WTC11 (cell line): Measurements from ENCODE around the gene UGP2. TPM values are rescaled to one million over a fixed set of nuclear protein-coding genes. Genes with fewer than 3 reads are reported as not detected.

Source experiments
- ATAC-seq: fragments of 200-7000 bp; cut with Tn5 transposase; 2 replicates; pipeline ENCODE4 v1.10.0; 2021; ENCODE audit warnings: mild to moderate bottlenecking, moderate library complexity
- CTCF ChIA-PET: fragments of 300-600 bp; sonication (Branson Sonifier 250); formaldehyde crosslinking; loops from one replicate; lab custom pipeline; 2021; ENCODE audit warnings: antibody characterized with exemption; lab: Charles Lee
- POLR2A ChIA-PET: fragments of 350-600 bp; sonication (Branson Sonifier 250); formaldehyde crosslinking; loops from one replicate; lab custom pipeline; 2021; ENCODE audit warnings: antibody characterized with exemption; lab: Charles Lee
- DNase-seq: peaks from one replicate; pipeline ENCODE4 v3.0.0; 2021; ENCODE audit warnings: low spot score
- H3K27ac Mint-ChIP-seq: 2 replicates; pipeline ENCODE4 v1.8.0; 2021; ENCODE audit warnings: mixed read lengths
- H3K27me3 Mint-ChIP-seq: 2 replicates; pipeline ENCODE4 v1.8.0; 2021; ENCODE audit warnings: low read depth, mild to moderate bottlenecking, moderate library complexity, mixed read lengths
- H3K36me3 Mint-ChIP-seq: 2 replicates; pipeline ENCODE4 v1.8.0; 2021; ENCODE audit warnings: mixed read lengths
- H3K4me1 Mint-ChIP-seq: 2 replicates; pipeline ENCODE4 v1.8.0; 2022; ENCODE audit warnings: mixed read lengths
- H3K4me3 Mint-ChIP-seq: 2 replicates; pipeline ENCODE4 v1.8.0; 2021; ENCODE audit warnings: mild to moderate bottlenecking, moderate library complexity, mixed read lengths
- H3K9me3 Mint-ChIP-seq: 2 replicates; pipeline ENCODE4 v1.8.0; 2021; ENCODE audit warnings: mixed read lengths
- AFF4 ChIP-seq: sonication (generic); formaldehyde crosslinking; IDR thresholded peaks from 2 replicates; pipeline ENCODE4 v1.8.1; 2023; ENCODE audit warnings: mild to moderate bottlenecking, missing genetic modification reagents, borderline replicate concordance
- ATF6 ChIP-seq: sonication (generic); formaldehyde crosslinking; IDR thresholded peaks from 2 replicates; pipeline ENCODE4 v1.8.1; 2023; ENCODE audit warnings: mild to moderate bottlenecking, missing genetic modification reagents
- CTCF ChIP-seq: fragments of 200-600 bp; IDR thresholded peaks from 2 replicates; pipeline ENCODE4 v1.8.0; 2022; ENCODE audit warnings: antibody characterized with exemption
- GTF2I ChIP-seq: fragments of 250-450 bp; sonication (Bioruptor Pico); conservative IDR thresholded peaks from 2 replicates; pipeline ENCODE4 v1.4.0; 2021; ENCODE audit warnings: mild to moderate bottlenecking
- MXD4 ChIP-seq: fragments of 250-450 bp; sonication (Bioruptor Pico); IDR thresholded peaks from 2 replicates; pipeline ENCODE4 v1.8.0; 2021; ENCODE audit warnings: mild to moderate bottlenecking, moderate library complexity, borderline replicate concordance
- MYBL2 ChIP-seq: sonication (generic); formaldehyde crosslinking; IDR thresholded peaks from 2 replicates; pipeline ENCODE4 v1.8.1; 2023; ENCODE audit warnings: mild to moderate bottlenecking, moderate library complexity, missing genetic modification reagents
- NFATC4 ChIP-seq: fragments of 250-450 bp; sonication (Bioruptor Pico); IDR thresholded peaks from 2 replicates; pipeline ENCODE4 v1.9.0; 2021; ENCODE audit warnings: mild to moderate bottlenecking
- NFYB ChIP-seq: sonication (generic); formaldehyde crosslinking; conservative IDR thresholded peaks from 2 replicates; pipeline ENCODE4 v1.8.0; 2022; ENCODE audit warnings: low read depth, missing genetic modification reagents
- USF2 ChIP-seq: sonication (generic); formaldehyde crosslinking; IDR thresholded peaks from 2 replicates; pipeline ENCODE4 v1.8.1; 2023; ENCODE audit warnings: mild to moderate bottlenecking, missing genetic modification reagents, moderate library complexity
- ZNF671 ChIP-seq: fragments of 250-450 bp; sonication (Bioruptor Pico); IDR thresholded peaks from 2 replicates; pipeline ENCODE4 v1.8.0; 2021; ENCODE audit warnings: mild to moderate bottlenecking
- total RNA-seq: library from RNA; stranded (reverse); gene quantifications from 3 replicates; pipeline ENCODE4 v1.2.3, GENCODE V29; 2021
- TF ChIP-seq, protein P1 (sequence below): fragments of 250-450 bp; sonication (Bioruptor Pico); IDR thresholded peaks from 2 replicates; pipeline ENCODE4 v1.9.0; 2021; ENCODE audit warnings: mild to moderate bottlenecking, borderline replicate concordance
- TF ChIP-seq, protein P2 (sequence below): sonication (generic); formaldehyde crosslinking; IDR thresholded peaks from 2 replicates; pipeline ENCODE4 v1.8.0; 2022; ENCODE audit warnings: mild to moderate bottlenecking, missing genetic modification reagents

UGP2 gene
- total RNA-seq, 1 experiment from 2014 or later = 543 TPM

- TF ChIP-seq, protein P1, sequence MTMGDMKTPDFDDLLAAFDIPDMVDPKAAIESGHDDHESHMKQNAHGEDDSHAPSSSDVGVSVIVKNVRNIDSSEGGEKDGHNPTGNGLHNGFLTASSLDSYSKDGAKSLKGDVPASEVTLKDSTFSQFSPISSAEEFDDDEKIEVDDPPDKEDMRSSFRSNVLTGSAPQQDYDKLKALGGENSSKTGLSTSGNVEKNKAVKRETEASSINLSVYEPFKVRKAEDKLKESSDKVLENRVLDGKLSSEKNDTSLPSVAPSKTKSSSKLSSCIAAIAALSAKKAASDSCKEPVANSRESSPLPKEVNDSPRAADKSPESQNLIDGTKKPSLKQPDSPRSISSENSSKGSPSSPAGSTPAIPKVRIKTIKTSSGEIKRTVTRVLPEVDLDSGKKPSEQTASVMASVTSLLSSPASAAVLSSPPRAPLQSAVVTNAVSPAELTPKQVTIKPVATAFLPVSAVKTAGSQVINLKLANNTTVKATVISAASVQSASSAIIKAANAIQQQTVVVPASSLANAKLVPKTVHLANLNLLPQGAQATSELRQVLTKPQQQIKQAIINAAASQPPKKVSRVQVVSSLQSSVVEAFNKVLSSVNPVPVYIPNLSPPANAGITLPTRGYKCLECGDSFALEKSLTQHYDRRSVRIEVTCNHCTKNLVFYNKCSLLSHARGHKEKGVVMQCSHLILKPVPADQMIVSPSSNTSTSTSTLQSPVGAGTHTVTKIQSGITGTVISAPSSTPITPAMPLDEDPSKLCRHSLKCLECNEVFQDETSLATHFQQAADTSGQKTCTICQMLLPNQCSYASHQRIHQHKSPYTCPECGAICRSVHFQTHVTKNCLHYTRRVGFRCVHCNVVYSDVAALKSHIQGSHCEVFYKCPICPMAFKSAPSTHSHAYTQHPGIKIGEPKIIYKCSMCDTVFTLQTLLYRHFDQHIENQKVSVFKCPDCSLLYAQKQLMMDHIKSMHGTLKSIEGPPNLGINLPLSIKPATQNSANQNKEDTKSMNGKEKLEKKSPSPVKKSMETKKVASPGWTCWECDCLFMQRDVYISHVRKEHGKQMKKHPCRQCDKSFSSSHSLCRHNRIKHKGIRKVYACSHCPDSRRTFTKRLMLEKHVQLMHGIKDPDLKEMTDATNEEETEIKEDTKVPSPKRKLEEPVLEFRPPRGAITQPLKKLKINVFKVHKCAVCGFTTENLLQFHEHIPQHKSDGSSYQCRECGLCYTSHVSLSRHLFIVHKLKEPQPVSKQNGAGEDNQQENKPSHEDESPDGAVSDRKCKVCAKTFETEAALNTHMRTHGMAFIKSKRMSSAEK (CRISPR knock-in tag) = peak; percentile 19; the same call in 1 of the 2 replicates
- TF ChIP-seq, protein P2, sequence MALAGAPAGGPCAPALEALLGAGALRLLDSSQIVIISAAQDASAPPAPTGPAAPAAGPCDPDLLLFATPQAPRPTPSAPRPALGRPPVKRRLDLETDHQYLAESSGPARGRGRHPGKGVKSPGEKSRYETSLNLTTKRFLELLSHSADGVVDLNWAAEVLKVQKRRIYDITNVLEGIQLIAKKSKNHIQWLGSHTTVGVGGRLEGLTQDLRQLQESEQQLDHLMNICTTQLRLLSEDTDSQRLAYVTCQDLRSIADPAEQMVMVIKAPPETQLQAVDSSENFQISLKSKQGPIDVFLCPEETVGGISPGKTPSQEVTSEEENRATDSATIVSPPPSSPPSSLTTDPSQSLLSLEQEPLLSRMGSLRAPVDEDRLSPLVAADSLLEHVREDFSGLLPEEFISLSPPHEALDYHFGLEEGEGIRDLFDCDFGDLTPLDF (CRISPR knock-in tag) = no peak
- no peak for TF ChIP-seq GTF2I
- TF ChIP-seq ZNF671 (CRISPR knock-in tag) = no peak
These were observed 52.5 kb downstream of the UGP2 start (continued) for GRCh38 chr2:63894167-63894566.

GRCh38 chr2:63898839-63899238 lies 57.1 kb downstream of the UGP2 start:
- Mint-ChIP-seq H3K27me3 (no peaks in the 10 kb centered on the region), H3K27ac (peak overlapping the region; percentile 57; the same call in 1 of the 2 replicates), H3K4me3 (no peak overlapping the region), H3K36me3 (peaks cover 40% of the 10 kb centered on the region), H3K9me3 (peaks cover 25% of the 10 kb centered on the region), H3K4me1 (no peaks in the 10 kb centered on the region; the same call in 1 of the 2 replicates)
- ATAC-seq (no peak), DNase-seq (no peak)
- ChIA-PET POLR2A (no interaction called here), CTCF (no interaction called here)
- TF ChIP-seq CTCF (no peak), AFF4 (CRISPR knock-in tag) (no peak), MYBL2 (CRISPR knock-in tag) (no peak), MXD4 (CRISPR knock-in tag) (no peak), NFYB (CRISPR knock-in tag) (no peak), USF2 (CRISPR knock-in tag) (no peak), NFATC4 (no peak), ATF6 (CRISPR knock-in tag) (no peak)
